GM21390 (cell line): Measurements from ENCODE around the gene RHAG.
"Not testable (repeated sequence)": the region's sequence is repeated elsewhere in the genome, so short reads cannot be mapped to it uniquely, and the experiment has no call there.

Source experiments
- ATAC-seq: cut with Tn5 transposase; IDR thresholded peaks from one replicate; pipeline ENCODE4 v1.9.1; 2021; ENCODE audit not compliant: unreplicated experiment

Gene RHAG

DNA sequence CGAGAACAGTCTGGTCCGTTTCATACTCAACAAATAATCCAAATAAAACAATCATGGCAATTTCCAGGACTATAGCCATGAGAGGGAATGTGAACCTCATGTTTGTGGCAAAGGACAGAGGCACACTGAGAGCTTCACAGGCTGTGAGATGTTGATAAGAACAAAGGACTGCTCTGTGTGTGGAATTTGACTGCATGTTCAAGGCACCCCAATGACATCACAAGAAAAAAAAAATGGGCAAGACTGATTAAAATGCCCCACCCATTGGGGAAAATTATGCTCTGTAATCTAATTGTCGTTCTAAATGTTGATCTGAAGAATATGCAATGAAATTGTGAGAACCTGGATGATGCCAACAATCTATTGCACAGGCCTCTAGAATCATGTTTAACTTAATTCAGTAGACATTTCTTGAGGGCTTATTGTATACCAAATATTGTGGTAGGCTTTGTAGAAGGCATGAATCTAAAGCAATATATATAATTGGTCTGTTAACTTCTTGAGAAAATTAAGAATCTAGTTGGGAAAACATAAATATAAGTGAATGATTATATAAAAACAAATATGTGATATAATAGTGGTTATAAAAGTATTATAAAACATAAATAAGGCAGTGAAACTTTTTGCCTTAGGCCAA, at the start of gene RHAG:
Gene RHAG, minus strand, starts transcription at position 127 of the 637 bp plus-strand sequence. Its CDS starts 27 bp downstream, at position 100.
- no peak for ATAC-seq

DNA sequence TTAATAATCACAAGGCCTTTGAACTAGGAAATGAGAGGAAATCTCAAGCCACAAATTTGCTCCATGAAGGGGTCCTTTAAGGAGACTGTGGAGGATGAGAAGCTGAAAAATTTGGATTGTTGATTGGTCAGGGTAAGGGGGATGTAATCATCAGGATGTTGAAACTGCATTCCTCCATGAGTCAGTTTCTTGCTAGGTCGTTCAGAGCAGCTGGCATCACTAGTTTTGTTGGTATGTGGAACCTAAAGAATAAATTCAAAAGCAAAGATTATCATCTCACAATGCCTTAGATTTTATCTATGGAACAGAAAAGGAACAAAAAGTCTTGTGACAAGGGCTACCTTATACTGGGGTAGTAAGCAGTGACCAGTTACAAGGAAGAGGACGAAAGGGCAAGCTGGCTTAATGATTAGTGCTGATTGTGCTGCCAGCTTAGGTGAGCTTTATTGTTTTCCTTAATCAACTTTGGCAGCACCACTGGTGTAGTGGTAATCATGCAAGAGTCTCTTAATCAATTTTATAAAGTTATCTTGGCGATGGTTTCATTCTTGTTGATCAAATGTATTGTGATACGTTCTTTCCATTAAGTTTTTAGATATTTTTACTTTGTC, 40.1 kb upstream of the RHAG start:
- ATAC-seq, result no peak

DNA sequence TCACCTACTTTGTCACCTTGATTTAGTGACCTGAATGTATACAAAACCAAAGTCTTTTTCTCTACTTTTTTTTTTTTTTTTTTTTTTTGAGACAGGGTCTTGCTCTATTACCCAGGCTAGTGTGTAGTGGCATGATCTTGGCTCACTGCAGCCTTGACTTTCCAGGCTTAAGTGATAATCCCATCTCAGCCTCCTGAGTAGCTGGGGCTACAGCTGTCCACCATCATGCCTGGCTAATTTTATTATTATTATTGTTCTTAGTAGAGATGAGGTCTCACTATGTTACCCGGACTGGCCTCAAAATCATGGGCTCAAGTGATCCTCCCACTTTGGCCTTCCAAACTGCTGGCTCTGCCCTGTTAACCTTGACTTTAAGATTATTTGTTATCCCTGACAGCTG, 39.2 kb upstream of the RHAG start:
- no peak for ATAC-seq

DNA sequence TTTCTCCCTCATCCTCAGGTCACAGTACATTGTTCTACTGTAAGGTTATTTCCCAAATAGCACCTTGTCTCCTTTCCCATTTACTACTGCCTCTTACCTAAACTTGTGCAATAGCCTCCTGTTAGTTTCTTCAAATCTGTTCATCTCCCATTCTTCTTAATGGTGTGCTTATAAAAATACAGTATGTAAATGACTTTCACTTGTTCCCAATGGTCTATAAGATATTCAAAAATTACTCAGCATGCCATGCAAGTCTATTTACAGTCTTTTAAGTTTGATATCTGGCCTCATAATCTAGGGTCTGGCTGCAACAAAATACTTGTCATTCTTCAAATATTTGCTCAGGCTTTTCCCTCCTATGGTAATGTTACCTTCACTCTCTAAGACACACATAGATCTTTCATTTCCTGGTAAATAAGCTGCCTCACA, 31.5 kb upstream of the RHAG start:
- ATAC-seq, result no peak

- no peak for ATAC-seq
Observed at GRCh38 chr6:49666930-49667757, 30.5 kb upstream of the RHAG start.

- ATAC-seq, result no peak
Observed at GRCh38 chr6:49666480-49666879, 29.8 kb upstream of the RHAG start.

- no peak for ATAC-seq
Observed at GRCh38 chr6:49664817-49665216, 28.2 kb upstream of the RHAG start.

DNA sequence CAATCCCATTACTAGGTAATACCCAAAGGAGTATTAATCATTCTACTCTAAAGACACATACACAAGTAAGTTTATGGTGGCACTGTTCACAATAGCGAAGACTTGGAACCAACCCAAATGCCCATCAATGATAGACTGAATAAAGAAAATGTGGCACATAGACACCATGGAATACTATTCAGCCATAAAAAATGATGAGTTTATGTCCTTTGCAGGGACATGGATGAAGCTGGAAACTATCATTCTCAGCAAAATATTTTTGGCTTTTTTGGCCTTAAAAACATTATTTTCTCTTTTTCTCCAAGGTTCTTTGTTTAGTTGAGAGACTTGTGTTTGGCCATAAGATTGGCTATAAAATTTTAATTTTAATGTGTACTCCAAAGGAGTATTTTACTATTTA, 27.4 kb upstream of the RHAG start:
- ATAC-seq, result not testable (repeated sequence)

DNA sequence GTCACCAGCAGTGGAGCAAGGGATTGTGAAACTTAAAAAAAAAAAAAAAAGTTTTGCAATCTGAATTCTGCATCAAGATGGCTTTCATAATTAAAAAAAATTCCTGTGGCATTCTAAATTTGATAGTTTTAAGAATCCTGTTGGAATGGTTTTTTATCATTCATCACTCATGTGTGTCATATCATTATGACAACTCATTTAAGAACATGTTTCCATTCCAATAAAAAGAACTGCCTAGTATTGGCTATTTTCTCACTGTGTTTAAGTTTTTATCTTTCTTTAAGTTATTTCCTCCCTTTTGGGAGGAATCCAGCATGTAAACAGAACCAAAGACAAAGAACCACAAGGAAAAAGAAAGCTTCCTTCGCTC, 26.2 kb upstream of the RHAG start:
- no peak for ATAC-seq

DNA sequence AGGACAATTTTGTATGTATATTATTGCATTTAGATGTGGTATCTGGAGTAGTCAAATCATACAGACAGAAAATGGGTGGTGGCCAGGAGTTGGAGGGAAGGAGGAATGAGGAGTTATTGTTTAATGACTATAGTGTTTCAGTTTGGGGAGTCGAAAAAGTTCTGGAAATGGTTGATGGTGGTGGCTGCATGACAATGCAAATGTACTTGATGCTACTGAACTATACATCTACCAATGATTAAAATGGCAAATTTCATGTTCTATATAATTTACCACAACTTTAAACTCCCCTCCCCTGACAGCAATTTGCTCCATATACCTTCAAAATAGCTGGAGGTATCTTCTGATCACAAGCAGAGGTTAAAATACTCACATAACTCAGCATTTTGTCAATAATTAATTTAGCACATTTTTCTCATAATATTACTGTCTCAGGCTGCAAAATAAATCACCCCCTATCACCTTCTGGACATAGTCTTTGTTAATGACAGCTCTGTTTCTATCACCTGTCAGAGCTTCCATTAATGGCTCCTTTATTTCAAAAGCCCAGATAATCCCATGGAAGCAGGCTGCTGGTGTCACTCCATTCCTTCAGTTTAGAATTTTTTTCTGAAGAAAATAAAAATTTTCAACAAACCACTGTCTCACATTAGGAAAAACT, 25.7 kb upstream of the RHAG start:
- no peak for ATAC-seq

DNA sequence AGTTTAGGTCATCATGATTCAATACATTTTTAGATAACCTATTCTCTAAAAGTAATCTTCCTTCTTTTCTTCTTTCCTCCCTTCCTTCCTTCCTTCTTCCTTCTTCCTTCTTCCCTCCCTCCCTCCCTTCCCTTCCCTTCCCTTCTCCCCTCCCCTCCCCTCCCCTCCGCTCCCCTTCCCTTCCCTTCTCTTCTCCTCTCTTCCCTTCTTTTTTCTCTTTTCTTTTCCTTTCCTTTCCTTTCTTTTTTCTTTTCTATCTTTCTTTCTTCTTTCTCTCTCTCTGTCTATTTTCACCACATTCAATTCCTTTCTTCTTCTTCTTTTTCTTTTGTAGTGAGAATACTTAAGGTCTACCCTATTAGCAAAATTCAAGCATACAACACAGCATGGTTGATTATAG, 17.3 kb upstream of the RHAG start:
- no peak for ATAC-seq

- no peak for ATAC-seq
Observed at GRCh38 chr6:49653438-49653837, 16.8 kb upstream of the RHAG start.

DNA sequence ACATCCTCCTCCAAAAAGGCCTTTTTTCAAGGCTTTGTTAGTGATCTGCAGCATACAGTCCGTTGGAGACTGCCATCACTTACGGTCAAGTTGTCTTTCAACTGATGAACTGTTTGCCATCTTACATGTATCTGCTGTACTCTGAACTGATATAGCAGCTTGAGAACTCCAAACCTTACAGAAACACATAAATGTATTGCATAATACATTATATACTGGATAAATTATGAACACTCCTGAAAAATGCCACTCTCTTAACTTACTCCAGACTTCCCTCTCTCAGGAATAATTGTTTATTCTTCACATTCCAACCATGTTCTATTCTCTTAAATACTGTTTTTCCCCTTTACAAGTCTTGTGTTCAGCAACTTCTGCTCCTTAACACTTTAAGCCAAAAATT, 14.6 kb upstream of the RHAG start:
- no peak for ATAC-seq

- no peak for ATAC-seq
Observed at GRCh38 chr6:49649988-49650387, 13.3 kb upstream of the RHAG start.

- no peak for ATAC-seq
Observed at GRCh38 chr6:49648036-49648435, 11.4 kb upstream of the RHAG start.

GRCh38 chr6:49647476-49647875, 10.8 kb upstream of the RHAG start:
- no peak for ATAC-seq

- no peak for ATAC-seq
Observed at GRCh38 chr6:49646942-49647341, 10.3 kb upstream of the RHAG start.

DNA sequence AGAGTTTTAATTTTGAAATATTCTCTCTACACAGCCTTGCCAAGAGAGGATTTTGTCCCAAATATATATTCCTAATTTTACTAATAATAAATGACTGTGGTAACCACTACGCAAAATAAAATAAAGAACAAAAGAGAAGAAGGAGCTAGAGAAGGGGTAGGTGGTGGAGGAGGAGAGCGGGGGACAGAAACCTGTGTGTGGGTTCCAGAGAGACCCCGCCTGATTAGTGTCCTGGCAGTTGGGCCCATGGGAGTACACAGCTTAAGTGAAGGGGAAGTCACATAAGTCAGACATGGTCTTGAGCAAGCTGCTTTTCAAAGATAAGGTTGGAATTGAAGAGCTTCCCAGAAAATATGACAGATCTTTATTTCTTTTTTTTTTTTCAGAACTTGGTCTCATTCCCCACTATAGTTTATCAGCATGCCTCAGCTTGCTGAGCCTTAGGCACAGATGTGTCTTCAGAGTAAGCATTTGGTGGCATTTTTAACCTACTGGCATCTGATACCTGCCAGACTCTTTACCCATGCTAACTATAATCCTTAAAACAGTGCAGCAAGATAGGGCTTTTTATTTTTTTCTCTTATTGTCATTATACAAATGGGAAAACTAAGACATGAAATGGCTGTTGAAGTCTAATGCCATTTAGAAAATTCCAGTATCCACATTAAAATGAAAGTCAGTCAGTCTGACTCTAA, 9.6 kb upstream of the RHAG start:
- no peak for ATAC-seq

GRCh38 chr6:49645139-49645538, 8.5 kb upstream of the RHAG start:
- ATAC-seq, result no peak

DNA sequence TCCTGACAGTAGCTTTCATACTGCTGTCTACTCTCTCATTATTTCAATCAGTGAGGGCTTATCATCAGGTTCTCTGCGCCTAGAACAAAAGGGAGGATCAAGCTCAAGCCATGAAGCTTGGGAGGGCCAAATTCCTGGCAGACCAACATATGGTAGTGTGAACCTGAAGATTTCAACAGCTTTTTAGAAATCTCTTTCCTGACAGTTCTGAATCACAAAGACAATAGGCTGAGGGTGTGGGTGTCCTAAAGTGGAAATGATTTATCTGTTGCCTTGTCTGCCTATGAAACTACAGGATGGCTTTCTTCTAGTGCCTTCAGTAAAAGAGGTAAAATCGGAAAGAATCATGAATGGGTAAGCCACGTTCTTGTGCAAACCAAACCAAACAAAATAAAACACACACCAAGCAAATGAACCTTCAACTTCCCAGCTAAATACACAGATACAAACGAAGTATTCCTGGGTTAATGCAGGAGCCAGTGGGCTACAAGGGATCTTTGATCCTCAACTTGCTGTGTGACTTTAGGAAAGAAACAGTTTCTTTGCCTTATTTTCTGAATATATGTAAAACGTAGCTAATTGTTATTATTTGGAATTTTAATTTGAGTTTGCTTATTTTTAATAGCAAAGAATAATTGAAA, 2.7 kb upstream of the RHAG start:
- ATAC-seq, result no peak

GRCh38 chr6:49637350-49637731, 702 bp upstream of the RHAG start:
- ATAC-seq, result no peak
